IMR-90 (cell line): ENCODE measurements around the gene SRBD1.

Experiments
- BHLHE40 ChIP-seq: fragments of 150-350 bp; IDR thresholded peaks from 2 replicates; pipeline ENCODE4 v1.6.1; 2016; ENCODE audit warnings: mild to moderate bottlenecking, low read depth, low read length
- CEBPB ChIP-seq: IDR thresholded peaks from 2 replicates; pipeline ENCODE4 v1.6.1; 2012; ENCODE audit warnings: low read depth, low read length, improper control_type of control experiment
- CHD1 ChIP-seq: IDR thresholded peaks from 2 replicates; pipeline ENCODE4 v1.6.1; 2012; ENCODE audit warnings: low read depth, low read length, improper control_type of control experiment
- CTCF ChIP-seq: conservative IDR thresholded peaks from 2 replicates; pipeline ENCODE4 v1.5.1; 2012; ENCODE audit warnings: mild to moderate bottlenecking, low read depth, low read length, improper control_type of control experiment
- MAFK ChIP-seq: IDR thresholded peaks from 2 replicates; pipeline ENCODE4 v1.6.1; 2012; ENCODE audit warnings: low read depth, low read length, improper control_type of control experiment
- MXI1 ChIP-seq: IDR thresholded peaks from 2 replicates; pipeline ENCODE4 v1.6.1; 2012; ENCODE audit warnings: low read depth, mild to moderate bottlenecking, low read length, moderate library complexity, borderline replicate concordance
- NFE2L2 ChIP-seq: fragments of 150-350 bp; IDR thresholded peaks from 2 replicates; pipeline ENCODE4 v1.6.1; 2016; ENCODE audit warnings: low read depth, mild to moderate bottlenecking, low read length
- POLR2A ChIP-seq: IDR thresholded peaks from 2 replicates; pipeline ENCODE4 v1.6.1; 2012; ENCODE audit warnings: mild to moderate bottlenecking, low read depth, low read length
- RAD21 ChIP-seq: IDR thresholded peaks from 2 replicates; pipeline ENCODE4 v1.6.1; 2012; ENCODE audit warnings: low read length, improper control_type of control experiment
- RFX5 ChIP-seq: IDR thresholded peaks from 2 replicates; pipeline ENCODE4 v1.8.0; 2012; ENCODE audit warnings: low read depth, mild to moderate bottlenecking, low read length, moderate library complexity
- SMC3 ChIP-seq: fragments of 150-350 bp; IDR thresholded peaks from 2 replicates; pipeline ENCODE4 v1.6.1; 2016; ENCODE audit warnings: low read depth, mild to moderate bottlenecking, antibody characterized with exemption, low read length, moderate library complexity
- USF2 ChIP-seq: fragments of 150-350 bp; IDR thresholded peaks from 2 replicates; pipeline ENCODE4 v1.6.1; 2017; ENCODE audit warnings: mild to moderate bottlenecking, antibody characterized with exemption, low read length, low read depth

GRCh38 chr2:45397292-45397691, 213.8 kb downstream of the SRBD1 start:
- TF ChIP-seq CTCF: no peak
- no peak for TF ChIP-seq POLR2A
- no peak for TF ChIP-seq NFE2L2
- no peak for TF ChIP-seq RAD21
- no peak for TF ChIP-seq MAFK
- TF ChIP-seq USF2: no peak
- TF ChIP-seq MXI1: no peak
- TF ChIP-seq SMC3: no peak
- TF ChIP-seq CHD1: no peak
- no peak for TF ChIP-seq RFX5
- TF ChIP-seq CEBPB: no peak
- TF ChIP-seq BHLHE40: no peak
